Neural progenitor cell (in vitro differentiated cells): ENCODE results near the gene C2CD5. TPM values are rescaled to one million over a fixed set of nuclear protein-coding genes. Genes with fewer than 3 reads are reported as not detected.

Source experiments
- DNase-seq: peaks from one replicate; pipeline ENCODE4 v3.0.0-alpha.2; 2016; ENCODE audit warnings: low spot score
- H2AFZ ChIP-seq: fragments of 200-600 bp; sonication (generic); replicated peaks from 2 replicates; pipeline ENCODE4 v1.6.1; 2016; ENCODE audit warnings: antibody characterized with exemption
- H3F3A ChIP-seq: fragments of 200-600 bp; sonication (generic); 2 replicates; pipeline ENCODE4 v1.6.1; 2016; ENCODE audit warnings: antibody characterized with exemption, low read depth
- H3K27ac ChIP-seq: fragments of 200-600 bp; sonication (generic); 2 replicates; pipeline ENCODE4 v1.5.1; 2016; ENCODE audit warnings: mild to moderate bottlenecking
- H3K27me3 ChIP-seq: fragments of 200-600 bp; sonication (generic); 2 replicates; pipeline ENCODE4 v1.6.1; 2016; ENCODE audit warnings: mild to moderate bottlenecking, moderate library complexity
- H3K36me3 ChIP-seq: fragments of 200-600 bp; sonication (generic); 2 replicates; pipeline ENCODE4 v1.5.1; 2016
- H3K4me1 ChIP-seq: fragments of 200-600 bp; sonication (generic); 2 replicates; pipeline ENCODE4 v1.6.1; 2016; ENCODE audit warnings: mixed run types
- H3K4me2 ChIP-seq: fragments of 200-600 bp; sonication (generic); 2 replicates; pipeline ENCODE4 v1.6.1; 2016
- H3K4me3 ChIP-seq: fragments of 200-600 bp; sonication (generic); 2 replicates; pipeline ENCODE4 v1.5.1; 2016
- H3K79me2 ChIP-seq: fragments of 200-600 bp; sonication (generic); 2 replicates; pipeline ENCODE4 v1.6.1; 2016; ENCODE audit warnings: low read depth
- H3K9ac ChIP-seq: fragments of 200-600 bp; sonication (generic); 2 replicates; pipeline ENCODE4 v1.6.1; 2016
- H3K9me3 ChIP-seq: fragments of 200-600 bp; sonication (generic); 2 replicates; pipeline ENCODE4 v1.5.1; 2016; ENCODE audit warnings: low read depth
- H4K20me1 ChIP-seq: fragments of 200-600 bp; sonication (generic); 2 replicates; pipeline ENCODE4 v1.6.1; 2016; ENCODE audit warnings: low read depth
- H3K27ac Mint-ChIP-seq: 3 replicates; pipeline ENCODE4 v1.8.0; 2021; ENCODE audit warnings: mixed read lengths
- H3K27me3 Mint-ChIP-seq: 2 replicates; pipeline ENCODE4 v1.8.0; 2022; ENCODE audit warnings: low read depth, mild to moderate bottlenecking, inconsistent platforms, moderate library complexity, mixed read lengths; ENCODE audit not compliant: insufficient read depth
- H3K36me3 Mint-ChIP-seq: 3 replicates; pipeline ENCODE4 v1.8.0; 2021; ENCODE audit warnings: mixed read lengths
- H3K4me1 Mint-ChIP-seq: 3 replicates; pipeline ENCODE4 v1.8.0; 2021; ENCODE audit warnings: mixed read lengths
- H3K4me3 Mint-ChIP-seq: 3 replicates; pipeline ENCODE4 v1.8.0; 2021; ENCODE audit warnings: mild to moderate bottlenecking, moderate library complexity, mixed read lengths
- H3K9me3 Mint-ChIP-seq: 3 replicates; pipeline ENCODE4 v1.8.0; 2020; ENCODE audit warnings: mixed read lengths
- EZH2 ChIP-seq: fragments of 200-600 bp; sonication (generic); IDR thresholded peaks from 2 replicates; pipeline ENCODE4 v1.6.1; 2017; ENCODE audit warnings: antibody characterized with exemption, mild to moderate bottlenecking, moderate library complexity
- EZH2phosphoT487 ChIP-seq: fragments of 200-600 bp; sonication (generic); IDR thresholded peaks from 2 replicates; pipeline ENCODE4 v1.6.1; 2017; ENCODE audit warnings: antibody characterized with exemption
- total RNA-seq: library from RNA; depleted of rRNA; stranded (reverse); fragments of >200 nt; gene quantifications from 2 replicates; pipeline ENCODE4 v1.2.3, GENCODE V29; 2015; ENCODE audit warnings: low replicate concordance
- TF ChIP-seq, protein P1 (sequence below): fragments of 200-600 bp; sonication (generic); IDR thresholded peaks from 2 replicates; pipeline ENCODE4 v1.5.1; 2017; ENCODE audit warnings: antibody characterized with exemption, mild to moderate bottlenecking

Gene C2CD5
- total RNA-seq, 1 donor from 2014 or later, result 86.9 TPM

GRCh38 chr12:22416801-22417200 is 127.5 kb downstream of the C2CD5 start:
- no peaks in the 10 kb centered on the region for H4K20me1 ChIP-seq
- no peak overlapping the region for H3K4me2 ChIP-seq
- TF ChIP-seq EZH2 (no peak), EZH2phosphoT487 (no peak)
- TF ChIP-seq, protein P1, sequence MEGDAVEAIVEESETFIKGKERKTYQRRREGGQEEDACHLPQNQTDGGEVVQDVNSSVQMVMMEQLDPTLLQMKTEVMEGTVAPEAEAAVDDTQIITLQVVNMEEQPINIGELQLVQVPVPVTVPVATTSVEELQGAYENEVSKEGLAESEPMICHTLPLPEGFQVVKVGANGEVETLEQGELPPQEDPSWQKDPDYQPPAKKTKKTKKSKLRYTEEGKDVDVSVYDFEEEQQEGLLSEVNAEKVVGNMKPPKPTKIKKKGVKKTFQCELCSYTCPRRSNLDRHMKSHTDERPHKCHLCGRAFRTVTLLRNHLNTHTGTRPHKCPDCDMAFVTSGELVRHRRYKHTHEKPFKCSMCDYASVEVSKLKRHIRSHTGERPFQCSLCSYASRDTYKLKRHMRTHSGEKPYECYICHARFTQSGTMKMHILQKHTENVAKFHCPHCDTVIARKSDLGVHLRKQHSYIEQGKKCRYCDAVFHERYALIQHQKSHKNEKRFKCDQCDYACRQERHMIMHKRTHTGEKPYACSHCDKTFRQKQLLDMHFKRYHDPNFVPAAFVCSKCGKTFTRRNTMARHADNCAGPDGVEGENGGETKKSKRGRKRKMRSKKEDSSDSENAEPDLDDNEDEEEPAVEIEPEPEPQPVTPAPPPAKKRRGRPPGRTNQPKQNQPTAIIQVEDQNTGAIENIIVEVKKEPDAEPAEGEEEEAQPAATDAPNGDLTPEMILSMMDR, result no peak
- Mint-ChIP-seq H3K27me3 (peaks cover 2% of the 10 kb centered on the region), H3K4me1 (no peaks in the 10 kb centered on the region), H3K36me3 (no peaks in the 10 kb centered on the region), H3K4me3 (no peak overlapping the region), H3K9me3 (no peaks in the 10 kb centered on the region), H3K27ac (no peak overlapping the region)
- H3K9me3 ChIP-seq, result no peaks in the 10 kb centered on the region
- no peak for DNase-seq
- H3K36me3 ChIP-seq, result no peaks in the 10 kb centered on the region
- no peaks in the 10 kb centered on the region for H3K4me1 ChIP-seq
- H3K9ac ChIP-seq, result no peak overlapping the region
- no peaks in the 10 kb centered on the region for H3K27me3 ChIP-seq
- no peak overlapping the region for H2AFZ ChIP-seq
- H3K27ac ChIP-seq, result no peak overlapping the region
- no peak overlapping the region for H3K4me3 ChIP-seq
- no peaks in the 10 kb centered on the region for H3F3A ChIP-seq
- H3K79me2 ChIP-seq, result no peaks in the 10 kb centered on the region

DNA sequence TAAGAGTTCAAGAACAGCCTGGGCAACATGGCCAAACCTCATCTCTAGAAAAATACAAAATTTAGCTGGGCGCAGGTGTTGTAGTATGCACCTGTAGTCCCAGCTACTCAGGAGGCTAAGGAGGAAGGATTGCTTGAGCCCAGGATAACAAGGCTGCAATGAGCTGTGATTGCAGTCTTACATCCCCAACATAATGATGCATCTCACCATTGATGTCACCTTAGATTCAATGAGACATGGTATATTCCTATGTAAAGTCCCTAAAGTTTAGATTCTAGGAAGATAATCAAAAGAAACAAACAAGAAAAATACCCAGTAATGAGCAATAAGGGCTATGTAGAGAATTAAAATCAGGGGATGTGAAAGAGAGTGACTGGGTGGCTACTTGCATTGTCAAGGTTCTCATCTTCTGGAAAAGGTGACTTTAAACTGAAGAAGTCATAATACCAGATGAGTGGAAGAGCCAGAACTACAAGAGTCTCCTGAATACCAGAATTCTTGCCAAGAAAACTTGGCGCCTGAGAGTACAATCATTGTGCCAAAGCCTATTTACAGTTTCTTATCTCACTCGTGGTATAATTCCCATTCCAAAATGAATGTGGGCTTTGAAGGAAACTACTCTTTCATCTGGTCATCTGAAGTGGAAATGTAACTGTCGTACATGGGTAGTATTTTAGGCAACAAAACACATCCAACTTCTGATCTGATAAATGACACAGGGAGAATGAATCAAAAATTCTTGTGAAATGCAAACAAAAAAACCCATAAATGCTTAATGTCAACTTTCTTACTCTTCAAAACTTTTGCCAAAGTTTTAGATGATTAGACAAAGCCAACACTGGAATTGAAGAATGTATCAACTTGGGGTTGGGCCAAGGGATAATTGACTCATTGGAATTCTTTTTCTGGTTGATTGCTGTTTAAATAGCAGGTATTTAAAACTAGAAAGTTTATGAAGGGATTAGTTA is 128.7 kb downstream of the C2CD5 start:
- no peak overlapping the region for H3K27ac Mint-ChIP-seq
- Histone ChIP-seq H3K9me3 (no peaks in the 10 kb centered on the region), H2AFZ (no peak overlapping the region), H3K4me3 (no peak overlapping the region), H3K9ac (no peak overlapping the region), H3K36me3 (no peaks in the 10 kb centered on the region), H3K79me2 (no peaks in the 10 kb centered on the region), H3K27ac (no peak overlapping the region), H3K4me2 (no peak overlapping the region), H3K4me1 (no peaks in the 10 kb centered on the region), H4K20me1 (no peaks in the 10 kb centered on the region), H3K27me3 (no peaks in the 10 kb centered on the region), H3F3A (no peaks in the 10 kb centered on the region)
- H3K4me1 Mint-ChIP-seq, result no peaks in the 10 kb centered on the region
- H3K4me3 Mint-ChIP-seq, result no peak overlapping the region
- no peaks in the 10 kb centered on the region for H3K36me3 Mint-ChIP-seq
- peaks cover 2% of the 10 kb centered on the region for H3K27me3 Mint-ChIP-seq
- H3K9me3 Mint-ChIP-seq, result no peaks in the 10 kb centered on the region
- DNase-seq, result no peak
- TF ChIP-seq EZH2, result no peak
- TF ChIP-seq, protein P1, result no peak
- TF ChIP-seq EZH2phosphoT487, result no peak

DNA sequence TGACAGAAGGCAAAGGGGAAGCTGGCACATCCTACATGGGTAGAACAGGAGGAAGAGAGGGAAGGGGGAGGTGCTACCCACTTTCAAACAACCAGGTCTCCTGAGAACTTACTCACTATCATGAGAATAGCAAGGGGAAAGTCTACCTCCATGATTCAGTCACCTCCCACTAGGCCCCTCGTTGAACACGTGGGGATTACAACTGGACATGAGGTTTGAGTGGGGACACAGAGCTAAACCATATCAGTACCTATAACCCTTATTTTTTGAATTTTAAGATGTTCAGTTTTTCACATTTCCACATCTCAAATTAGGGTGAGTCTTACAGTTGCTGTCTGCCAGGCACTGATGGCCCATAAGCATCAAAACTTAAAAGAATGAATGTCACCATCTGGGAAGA is 129.6 kb downstream of the C2CD5 start:
- Histone ChIP-seq H3K9me3 (no peaks in the 10 kb centered on the region), H3K4me2 (no peak overlapping the region), H3K79me2 (no peaks in the 10 kb centered on the region), H3F3A (no peaks in the 10 kb centered on the region), H3K4me1 (no peaks in the 10 kb centered on the region), H4K20me1 (no peaks in the 10 kb centered on the region), H3K27ac (no peak overlapping the region), H3K36me3 (no peaks in the 10 kb centered on the region), H2AFZ (no peak overlapping the region), H3K9ac (no peak overlapping the region), H3K4me3 (no peak overlapping the region), H3K27me3 (no peaks in the 10 kb centered on the region)
- Mint-ChIP-seq H3K36me3 (no peaks in the 10 kb centered on the region), H3K27me3 (peaks cover 2% of the 10 kb centered on the region), H3K9me3 (no peaks in the 10 kb centered on the region), H3K4me3 (no peak overlapping the region), H3K4me1 (no peaks in the 10 kb centered on the region), H3K27ac (no peak overlapping the region)
- no peak for DNase-seq
- TF ChIP-seq EZH2phosphoT487, result no peak
- no peak for TF ChIP-seq EZH2
- TF ChIP-seq, protein P1, result no peak
